Hepatocyte (in vitro differentiated cells): ENCODE results near the gene SLAMF9.

ENCODE experiments used
- EZH2 ChIP-seq: fragments of 200-600 bp; sonication (generic); IDR thresholded peaks from 2 replicates; pipeline ENCODE4 v1.6.1; 2016; ENCODE audit warnings: antibody characterized with exemption, mild to moderate bottlenecking, borderline replicate concordance
- TF ChIP-seq, protein P1 (sequence below): fragments of 200-600 bp; sonication (generic); IDR thresholded peaks from 2 replicates; pipeline ENCODE4 v1.5.1; 2016; ENCODE audit warnings: antibody characterized with exemption, mild to moderate bottlenecking; ENCODE audit not compliant: poor library complexity

DNA sequence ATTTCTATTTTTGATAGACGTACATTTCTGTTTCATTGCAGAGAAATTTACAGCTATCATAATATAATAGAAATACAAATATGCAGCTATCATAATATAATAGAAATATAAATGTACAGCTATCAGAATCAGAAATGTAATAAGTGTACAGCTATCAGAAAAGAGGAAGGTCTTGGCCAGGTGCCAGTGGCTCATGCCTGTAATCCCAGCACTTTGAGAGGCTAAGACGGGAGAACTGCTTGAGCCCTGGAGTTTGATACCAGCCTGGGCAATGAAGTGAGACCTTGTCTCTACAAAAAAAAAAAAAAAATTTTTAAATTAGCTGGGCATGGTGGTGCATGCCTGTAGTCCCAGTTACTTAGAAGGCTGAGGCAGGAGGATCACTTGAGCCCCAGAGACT, 39.9 kb upstream of the SLAMF9 start:
- TF ChIP-seq, protein P1, sequence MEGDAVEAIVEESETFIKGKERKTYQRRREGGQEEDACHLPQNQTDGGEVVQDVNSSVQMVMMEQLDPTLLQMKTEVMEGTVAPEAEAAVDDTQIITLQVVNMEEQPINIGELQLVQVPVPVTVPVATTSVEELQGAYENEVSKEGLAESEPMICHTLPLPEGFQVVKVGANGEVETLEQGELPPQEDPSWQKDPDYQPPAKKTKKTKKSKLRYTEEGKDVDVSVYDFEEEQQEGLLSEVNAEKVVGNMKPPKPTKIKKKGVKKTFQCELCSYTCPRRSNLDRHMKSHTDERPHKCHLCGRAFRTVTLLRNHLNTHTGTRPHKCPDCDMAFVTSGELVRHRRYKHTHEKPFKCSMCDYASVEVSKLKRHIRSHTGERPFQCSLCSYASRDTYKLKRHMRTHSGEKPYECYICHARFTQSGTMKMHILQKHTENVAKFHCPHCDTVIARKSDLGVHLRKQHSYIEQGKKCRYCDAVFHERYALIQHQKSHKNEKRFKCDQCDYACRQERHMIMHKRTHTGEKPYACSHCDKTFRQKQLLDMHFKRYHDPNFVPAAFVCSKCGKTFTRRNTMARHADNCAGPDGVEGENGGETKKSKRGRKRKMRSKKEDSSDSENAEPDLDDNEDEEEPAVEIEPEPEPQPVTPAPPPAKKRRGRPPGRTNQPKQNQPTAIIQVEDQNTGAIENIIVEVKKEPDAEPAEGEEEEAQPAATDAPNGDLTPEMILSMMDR = no peak
- no peak for TF ChIP-seq EZH2
